NCI-H510A treated with DMSO at 0.1 percent for 48 hours (cell line): ENCODE data around the gene MICU1.

Source experiments
- DNase-seq: peaks from one replicate; lab custom pipeline; 2025; lab: John Stamatoyannopoulos, UW

MICU1 gene

DNA sequence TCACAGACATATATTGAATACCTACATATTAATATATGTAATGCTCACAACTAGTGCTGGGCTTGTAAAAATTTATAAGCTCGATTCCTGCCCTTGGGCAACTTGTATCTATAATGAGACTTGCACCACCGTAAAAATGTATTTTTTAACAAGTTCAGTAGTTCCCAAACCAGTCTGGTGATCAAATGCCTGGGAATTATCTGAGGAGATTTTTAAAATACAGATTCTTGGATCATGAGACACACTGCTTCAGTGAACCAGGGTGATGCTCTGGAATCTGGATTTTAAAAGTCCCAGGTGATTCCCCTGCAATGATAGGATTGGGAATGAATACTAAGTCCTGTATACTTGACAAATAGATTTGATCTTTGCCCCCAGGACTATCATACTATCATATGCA, 4.3 kb upstream of the MICU1 start:
- DNase-seq, result no peak

DNA sequence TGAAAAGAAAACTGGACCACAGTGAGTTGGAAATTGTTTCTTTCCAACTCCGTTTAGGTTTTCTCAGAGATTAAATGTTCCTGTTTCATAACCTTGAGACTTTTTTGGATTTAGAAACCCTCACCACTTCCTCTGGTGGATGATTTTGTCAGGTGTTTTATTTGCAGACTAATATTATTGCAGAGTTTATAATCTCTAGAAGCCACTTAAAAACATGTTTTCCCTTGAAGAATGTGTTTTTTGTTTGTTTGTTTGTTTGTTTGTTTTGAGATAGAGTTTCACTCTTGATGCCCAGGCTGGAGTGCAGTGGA, 520 bp upstream of the MICU1 start:
- no peak for DNase-seq

DNA sequence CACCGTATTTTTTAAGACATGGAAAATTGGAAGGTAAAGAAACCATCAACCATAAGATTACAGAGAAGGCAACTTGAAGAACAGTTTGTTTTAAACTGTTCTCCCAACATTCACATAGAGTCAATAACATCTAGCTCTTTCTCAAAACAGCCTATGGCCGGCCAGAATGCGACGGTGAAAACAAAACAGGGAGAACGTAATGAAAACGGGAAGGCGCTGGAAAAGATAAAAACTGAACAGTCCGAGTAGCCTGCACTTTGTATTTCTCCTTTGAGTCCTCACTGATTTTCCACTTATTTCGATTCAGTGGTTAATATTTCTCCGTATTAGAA, 637 bp downstream of the MICU1 start:
- no peak for DNase-seq

DNA sequence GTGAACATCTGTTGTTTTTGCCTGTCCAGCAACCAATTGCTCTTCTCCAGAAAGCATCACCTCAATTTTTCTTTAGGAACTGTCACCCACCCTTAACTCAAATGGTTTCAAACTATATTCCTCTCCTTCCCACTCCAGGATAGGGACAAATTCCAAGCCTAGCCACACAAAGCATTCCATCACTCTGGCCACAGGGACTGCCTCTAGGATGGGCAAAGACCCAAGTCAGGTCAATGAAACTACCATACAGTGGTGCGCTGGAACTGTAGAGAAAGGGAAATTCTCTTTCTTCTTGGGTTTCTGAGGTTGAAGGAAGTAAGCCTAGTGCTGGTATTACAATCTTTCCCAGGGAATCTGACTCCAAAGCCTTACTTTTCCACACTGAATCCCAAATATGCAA, 3.6 kb downstream of the MICU1 start:
- DNase-seq, result no peak

DNA sequence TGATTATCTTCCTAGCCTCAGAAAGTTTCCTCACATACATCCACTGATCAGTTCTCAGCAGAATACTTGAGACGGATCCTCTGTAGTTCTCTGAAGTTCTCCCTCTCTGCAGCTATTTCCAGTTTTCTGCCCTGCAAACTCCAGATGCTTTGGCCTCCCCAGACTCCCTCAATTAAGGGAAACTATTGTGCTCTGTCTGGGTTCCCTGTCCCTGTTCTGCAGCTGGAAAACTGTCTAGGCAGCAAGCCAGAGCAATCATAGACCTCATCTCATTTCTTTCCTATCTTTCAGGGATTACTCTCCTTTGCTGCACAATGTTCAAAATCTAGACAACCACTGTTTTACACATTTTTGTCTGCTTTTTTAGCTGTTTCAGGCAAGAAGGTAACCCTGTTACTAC, 9.2 kb downstream of the MICU1 start:
- DNase-seq, result no peak

DNA sequence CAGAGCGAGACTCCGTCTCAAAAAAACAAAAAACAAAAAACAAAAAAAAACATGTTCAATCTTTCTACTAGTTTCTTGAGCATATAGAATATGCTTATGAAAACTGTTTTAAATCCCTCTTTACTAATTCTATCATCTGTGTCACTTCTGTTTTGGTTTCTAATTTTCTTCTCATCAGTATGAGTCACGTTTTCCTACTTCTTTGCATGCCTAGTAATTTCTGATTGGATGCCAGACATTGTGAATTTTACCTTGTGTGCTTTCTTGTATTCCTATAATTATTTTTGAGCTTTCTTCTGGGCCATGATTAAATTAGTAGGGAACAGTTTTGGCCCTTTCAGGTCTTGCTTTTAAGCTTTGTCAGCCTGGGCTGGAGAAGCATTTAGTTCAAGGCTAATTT, 9.9 kb downstream of the MICU1 start:
- no peak for DNase-seq

DNA sequence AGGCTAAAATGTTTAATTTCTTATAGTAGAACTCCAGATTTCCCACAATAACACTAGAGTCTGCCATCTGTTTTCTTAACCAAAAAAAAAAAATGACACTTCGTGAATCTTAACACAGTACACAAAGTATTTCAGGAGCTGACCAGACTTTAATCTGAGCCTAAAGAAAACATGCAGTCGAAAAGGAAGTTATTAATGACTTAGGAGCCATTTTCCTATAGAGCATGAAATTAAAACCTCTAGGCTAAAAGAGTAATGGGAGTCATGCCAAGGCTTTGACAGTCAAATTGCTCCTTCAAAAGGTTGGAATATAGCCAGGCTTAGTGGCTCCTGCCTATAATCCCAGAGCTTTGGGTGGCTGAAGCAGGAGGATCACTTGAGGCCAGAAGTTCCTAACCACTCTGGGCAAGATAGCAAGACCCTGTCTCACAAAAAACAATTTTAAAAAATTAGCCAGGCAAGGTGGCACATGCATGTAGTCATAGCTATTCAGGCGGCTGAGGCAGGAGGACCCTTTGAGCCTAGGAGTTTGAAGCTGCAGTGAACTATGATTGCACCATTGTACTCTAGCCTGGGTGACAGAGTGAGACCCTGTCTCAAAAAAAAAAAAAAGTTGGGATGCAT, 13.6 kb downstream of the MICU1 start:
- DNase-seq, result peak; percentile 11

DNA sequence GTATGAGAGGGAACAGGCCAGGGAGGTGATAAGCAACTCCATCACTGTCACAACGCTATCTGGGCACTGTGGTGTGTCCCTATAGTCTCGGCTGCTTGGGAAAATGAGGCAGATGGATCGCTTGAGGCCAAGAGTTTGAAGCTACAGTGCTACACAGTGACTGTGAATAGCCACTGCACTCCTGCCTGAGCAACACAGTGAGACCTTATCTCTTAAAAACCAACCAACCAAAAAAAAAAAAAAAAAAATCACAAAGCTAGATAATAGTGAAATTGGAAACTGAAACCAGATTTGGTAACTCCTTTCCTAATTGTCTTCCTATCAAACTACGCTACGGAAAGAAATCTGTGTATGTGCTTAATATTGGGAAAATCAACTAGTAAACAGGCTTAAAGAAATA, 14.1 kb downstream of the MICU1 start:
- no peak for DNase-seq

DNA sequence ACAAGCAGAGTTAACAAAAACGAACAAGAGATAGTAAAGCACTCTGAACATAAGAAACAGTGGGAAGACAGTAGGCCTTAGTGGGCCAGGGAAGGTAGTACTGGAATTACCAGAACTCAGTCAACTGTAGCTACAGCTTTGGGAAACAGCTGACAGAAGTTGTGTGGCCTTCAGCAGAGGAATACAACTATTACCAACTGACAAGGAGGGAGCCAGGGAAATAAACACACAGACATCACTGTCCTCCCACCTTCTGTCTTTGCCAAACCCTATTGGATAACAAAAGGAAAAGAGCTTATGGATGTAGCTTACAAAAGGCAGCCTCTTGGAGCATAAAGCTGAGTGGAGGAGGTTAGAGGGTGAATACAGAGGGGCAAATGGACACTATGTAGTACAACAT, 15.4 kb downstream of the MICU1 start:
- no peak for DNase-seq

DNA sequence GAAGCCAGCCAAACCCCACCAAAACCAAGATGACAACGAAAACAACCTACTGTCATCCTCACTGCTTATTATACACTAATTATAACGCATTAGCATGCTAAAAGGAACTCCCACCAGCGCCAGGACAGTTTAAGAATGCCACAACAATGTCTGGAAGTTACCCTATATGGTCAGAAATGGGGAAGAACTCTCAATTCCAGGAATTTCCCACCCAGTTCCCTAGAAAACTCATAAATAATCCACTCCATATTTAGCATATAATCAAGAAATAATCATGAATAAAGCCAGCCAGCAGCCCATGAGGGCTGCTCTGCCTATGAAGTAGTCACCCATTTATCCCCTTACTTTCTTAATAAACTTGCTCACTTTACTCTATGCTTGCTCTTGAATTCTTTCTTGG, 20.8 kb downstream of the MICU1 start:
- no peak for DNase-seq

DNA sequence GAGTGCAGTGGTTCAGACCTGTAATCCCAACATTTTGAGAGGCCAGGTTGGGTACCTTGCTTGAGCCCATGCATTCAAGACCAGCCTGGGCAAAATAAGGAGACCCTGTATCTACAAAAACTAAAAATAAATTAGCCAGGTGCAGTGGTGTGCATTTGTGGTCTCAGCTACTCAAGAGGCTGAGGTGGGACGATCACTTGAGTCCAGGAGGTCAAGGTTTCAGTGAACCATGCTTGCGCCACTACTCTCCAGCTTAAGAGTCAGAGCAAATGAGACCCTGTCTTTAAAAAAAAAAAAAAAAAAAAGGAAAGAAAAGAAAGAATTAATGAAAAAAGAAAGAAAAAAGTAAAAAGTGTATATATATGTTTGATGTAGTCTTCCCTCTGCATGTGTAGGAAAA, 24.7 kb downstream of the MICU1 start:
- DNase-seq, result no peak

DNA sequence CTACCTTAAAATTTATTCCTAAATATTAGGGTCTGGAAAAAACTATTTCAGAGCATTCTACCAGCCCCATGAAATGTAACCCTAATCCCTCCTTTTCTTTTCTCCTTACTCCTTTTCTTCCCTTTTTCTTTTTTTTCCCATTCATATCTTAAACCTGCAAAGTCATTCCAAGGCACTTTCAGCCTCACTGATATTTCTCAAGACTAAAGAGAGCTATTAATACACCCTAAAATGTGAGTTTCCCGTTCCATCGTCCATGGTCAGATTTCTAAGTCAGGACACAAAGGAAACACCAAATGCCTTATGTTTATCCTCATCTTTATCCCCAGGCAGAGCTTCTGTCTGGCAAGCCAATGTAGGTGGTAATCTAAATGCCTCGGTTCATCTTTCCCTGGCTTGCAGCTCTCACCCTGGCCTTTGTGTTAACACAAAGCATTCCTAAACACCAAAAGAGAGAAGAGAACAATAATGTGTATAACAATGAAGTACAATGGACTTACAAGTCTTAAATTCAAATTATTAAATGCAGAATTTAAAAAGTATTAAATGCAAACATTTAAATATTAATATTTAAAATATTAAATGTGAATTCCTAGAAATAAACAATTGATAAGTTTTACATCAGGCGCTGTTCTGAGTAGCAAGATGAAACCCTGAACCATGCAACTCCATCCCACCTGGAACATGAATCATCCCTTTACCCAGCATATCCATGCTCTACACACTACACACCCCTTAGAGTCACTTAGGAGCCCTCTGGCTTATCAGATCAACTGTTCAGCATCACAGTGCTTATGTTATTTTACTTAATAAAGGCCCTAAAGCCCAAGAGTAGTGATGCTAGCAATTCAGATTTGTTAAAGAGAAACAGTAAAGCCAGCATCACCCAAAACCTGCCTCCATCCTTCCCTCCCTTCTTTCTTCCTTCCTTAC, 26.8 kb downstream of the MICU1 start:
- DNase-seq, result no peak

DNA sequence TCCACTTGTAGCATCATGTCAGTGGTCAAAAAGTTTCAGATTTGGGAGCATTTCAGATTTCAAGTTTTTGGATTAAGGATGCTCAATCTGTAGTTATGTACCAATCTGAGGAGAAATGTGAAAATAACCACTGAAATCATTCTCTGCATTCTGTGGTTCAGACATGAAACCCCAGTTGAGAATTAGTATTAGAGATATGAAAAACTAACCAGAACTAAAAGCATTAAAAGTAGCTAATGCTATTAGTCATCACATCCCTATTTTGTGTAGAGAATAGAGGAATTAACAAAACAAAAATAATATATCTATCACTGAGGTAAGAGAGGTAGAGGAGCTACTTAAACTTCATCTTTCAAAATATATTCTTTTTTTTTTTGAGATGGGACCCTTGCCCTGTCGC, 28.0 kb downstream of the MICU1 start:
- no peak for DNase-seq

DNA sequence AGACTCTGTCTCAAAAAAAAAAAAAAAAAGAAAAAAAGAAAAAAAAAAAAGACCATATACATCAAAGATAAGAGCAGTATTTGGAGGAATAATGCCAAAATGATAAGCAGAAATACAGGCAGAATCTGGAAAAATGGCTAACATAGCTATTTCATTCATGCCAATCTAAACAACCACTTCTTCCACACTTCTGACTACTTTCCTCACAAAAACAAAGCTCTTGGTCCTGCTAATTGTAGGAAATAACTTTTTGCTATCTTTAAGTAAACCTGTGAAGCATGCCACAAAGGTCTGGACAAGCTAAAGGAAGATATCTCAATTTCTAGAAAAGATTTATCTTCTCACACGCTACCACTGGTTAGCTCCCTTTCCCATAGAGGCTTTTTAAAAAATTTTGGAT, 30.4 kb downstream of the MICU1 start:
- DNase-seq, result no peak

DNA sequence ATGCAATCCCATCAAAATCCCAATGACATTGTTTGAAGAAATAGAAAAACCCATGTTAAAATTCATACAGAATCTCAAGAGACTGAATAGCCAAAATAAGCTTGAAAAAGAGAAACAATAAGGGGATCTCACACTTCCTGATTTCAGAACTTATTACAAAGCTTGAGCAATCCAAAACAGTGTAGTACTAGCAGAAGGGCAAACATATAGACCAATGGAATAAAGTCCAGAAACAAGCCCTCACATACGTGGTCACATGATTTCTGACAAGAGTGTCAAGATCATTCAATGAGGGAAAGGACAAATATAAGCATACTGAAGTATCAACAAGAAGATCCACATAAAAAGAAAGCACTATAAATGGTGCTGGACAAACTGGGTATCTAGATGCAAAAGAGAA, 31.9 kb downstream of the MICU1 start:
- no peak for DNase-seq

DNA sequence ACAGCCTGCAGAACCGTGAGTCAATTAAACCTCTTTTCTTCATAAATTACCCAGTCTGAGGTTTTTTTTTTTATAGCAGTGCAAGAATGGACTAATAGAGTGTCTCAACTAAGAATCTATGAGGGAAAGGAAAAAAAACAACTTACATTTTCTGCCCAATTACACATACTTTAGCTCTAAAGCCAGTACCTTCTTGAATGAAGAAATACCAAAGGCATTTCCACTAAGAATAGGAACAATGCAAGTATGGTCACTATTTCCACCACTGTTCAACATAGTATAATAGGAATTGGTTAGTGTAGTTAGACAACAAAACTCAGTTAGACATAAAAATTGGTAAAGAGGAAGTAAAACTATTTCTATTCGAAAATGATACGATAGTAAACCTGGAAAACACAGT, 37.6 kb downstream of the MICU1 start:
- DNase-seq, result no peak

DNA sequence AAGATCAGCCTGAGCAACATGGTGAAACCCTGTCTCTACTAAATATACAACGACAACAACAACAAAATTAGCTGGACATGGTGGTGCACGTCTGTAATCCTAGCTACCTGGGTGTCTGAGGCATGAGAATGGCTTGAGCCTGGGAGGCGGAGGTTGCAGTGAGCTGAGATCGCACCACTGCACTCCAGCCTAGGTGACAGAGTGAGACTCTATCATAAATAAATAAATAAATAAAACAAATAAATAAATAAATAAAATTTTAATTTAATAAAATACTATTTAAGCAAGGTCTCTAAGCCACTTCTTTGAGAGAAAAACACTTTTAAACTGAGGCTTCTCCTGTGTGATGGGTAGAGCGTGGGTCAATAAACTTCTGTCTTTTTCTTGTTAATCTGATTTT, 38.3 kb downstream of the MICU1 start:
- no peak for DNase-seq

DNA sequence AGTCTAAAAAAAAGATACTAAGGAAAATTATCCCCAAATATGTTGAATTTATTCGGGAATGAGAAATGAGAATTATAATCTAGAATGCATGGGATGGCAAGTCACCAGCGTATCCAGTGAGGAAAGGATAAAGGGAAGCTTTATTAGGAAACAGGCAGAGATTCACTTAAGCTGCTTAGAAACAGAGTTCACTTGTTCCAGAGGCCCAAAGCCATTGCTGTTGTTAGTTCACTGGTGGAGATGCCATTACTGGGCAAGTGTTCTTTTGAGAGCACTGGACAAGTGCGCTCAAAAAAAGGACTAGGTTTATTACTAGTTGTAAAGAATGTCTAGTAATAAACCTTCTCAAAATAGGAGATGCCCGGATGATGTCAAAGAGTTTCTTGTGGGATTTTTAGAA, 51.2 kb downstream of the MICU1 start:
- no peak for DNase-seq

DNA sequence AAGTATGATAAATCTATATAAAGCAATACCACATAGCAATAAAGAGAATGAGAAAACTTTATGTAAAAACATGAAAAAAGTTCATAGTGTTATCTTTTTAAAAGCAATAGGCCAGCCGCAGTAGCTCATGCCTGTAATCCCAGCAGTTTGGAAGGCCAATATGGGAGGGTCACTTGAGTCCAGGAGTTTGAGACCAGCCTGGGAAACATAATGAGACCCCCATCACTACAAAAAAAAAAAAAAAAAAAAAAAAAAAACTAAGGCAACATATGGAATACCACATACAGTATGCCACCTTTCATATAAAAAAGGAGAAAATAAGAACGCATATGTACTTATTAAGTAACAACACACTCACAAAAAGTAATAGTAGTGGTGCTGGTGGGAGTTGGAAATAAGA, 52.8 kb downstream of the MICU1 start:
- DNase-seq, result no peak

DNA sequence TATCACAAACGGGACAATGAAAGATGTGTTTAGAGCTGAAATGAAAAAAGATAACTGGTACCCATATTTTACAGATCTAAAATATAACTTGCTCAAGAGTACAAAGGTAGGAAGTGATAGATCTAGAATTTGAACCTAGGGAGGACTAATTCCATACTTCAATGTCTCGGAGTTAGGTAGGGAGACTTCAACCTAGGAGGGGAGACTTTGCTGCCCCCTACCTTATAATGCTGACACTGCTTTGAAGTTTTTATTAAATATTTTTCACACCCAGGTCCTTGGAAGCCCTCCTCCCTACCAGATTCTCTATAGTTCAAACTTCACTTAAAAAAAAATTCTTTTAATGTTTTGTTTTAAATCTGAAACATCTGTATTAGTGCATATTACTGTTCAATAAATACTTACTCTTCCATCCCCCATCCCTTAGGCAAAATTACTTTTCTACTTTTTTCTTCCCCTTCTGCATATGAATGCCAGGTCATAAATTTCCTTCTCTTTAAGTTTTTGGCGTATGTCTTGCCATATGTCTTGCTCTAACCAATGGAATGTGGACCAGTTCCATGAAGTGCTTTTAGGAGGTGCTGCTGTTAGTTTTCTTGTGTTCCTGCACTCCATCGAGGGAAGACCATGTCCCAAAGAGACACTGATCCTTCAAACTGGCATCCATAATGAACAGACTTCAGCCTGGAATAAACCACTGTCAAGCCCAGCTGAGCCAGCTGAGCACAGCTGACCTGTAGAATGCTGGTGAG, 57.8 kb downstream of the MICU1 start:
- no peak for DNase-seq

DNA sequence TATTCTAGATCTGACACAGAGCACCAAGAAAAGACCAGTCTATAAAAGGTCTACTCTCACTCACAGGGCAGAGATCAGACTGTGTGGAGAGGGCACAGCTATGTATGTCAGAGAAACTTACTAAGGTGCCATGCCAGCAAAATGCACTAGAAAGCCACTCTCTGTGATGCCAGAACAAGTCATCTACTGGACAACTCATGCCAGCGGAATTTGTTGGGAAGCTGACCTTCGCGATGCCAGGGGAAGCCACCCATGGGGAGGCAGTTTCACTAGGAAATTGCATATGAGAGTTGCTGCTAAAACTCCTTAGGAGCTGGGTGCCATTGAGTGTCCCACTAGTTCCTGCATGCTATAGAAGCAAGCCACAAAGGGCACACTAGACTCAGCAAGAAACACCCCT, 58.5 kb downstream of the MICU1 start:
- DNase-seq, result no peak

DNA sequence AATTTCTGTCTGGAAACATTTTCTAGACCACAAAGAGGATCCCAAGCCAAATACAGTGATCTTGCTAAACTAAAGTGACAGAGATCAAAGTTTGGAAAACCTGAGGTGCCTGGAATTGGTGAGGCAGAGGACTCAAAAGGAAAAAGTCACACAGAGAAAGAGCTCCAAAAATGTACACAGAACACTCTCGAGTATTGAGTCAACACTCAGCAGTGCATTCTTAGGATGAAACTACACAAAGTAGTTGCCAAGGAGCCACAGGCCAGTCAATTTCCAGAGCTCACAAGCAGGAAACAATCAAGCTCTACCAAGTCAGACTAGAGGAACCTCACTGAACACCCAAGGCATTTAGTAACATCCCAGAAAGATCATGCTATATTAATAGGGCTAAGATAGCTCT, 61.3 kb downstream of the MICU1 start:
- no peak for DNase-seq

DNA sequence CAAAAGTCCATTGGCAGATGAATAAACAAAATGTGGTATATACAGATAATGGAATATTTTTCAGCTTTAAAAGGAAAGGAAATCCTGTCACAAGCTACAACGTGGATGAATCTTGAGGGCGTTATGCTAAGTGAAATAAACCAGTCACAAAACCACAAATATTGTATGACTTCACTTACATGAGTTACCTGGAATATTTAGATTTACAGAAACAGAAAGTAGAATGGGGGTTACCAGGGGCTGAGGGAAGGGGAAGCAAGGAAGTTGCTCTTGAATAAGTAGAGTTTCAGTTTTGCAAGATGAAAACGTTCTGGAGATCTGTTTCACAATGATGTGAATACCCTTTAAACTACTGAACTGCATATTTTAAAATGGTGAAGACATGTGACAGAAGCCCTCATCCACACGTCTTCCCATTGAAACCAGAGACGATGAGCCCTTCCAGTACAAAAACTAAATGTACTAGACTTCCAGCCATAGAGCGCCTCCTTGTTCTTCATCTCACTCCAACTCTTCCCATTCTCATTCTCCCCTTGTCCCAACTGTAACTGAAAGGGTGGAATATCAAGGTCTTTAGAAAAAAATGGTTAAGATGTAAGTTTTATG, 62.4 kb downstream of the MICU1 start:
- no peak for DNase-seq
